Stimulated activated CD4-positive, alpha-beta T cell treated with anti-CD3 and anti-CD28 coated beads, Interleukin-4, amount 100 ng/mL, for 48 hours (primary cell): Measurements from ENCODE around the gene LYPD8.

ENCODE experiments used
- DNase-seq, 2 donors: peaks; one replicate each; pipeline ENCODE4 v3.0.0-alpha.2; 2020; ENCODE audit warnings: low read depth in 2 of 2

Gene LYPD8

GRCh38 chr1:248699099-248699498 lies 56.5 kb downstream of the LYPD8 start:
- DNase-seq = no peak

GRCh38 chr1:248697907-248698306 lies 57.7 kb downstream of the LYPD8 start:
- DNase-seq = no peak

- DNase-seq = no peak
These were observed 58.8 kb downstream of the LYPD8 start for GRCh38 chr1:248696774-248697173.

GRCh38 chr1:248696261-248696660 lies 59.3 kb downstream of the LYPD8 start:
- no peak for DNase-seq

GRCh38 chr1:248695451-248696132 lies 60.0 kb downstream of the LYPD8 start:
- DNase-seq = no peak

GRCh38 chr1:248691567-248692155 lies 63.9 kb downstream of the LYPD8 start:
- no peak for DNase-seq
